Measurements from ENCODE around the gene ZGPAT. TPM values are rescaled to one million over a fixed set of nuclear protein-coding genes. Genes with fewer than 3 reads are reported as not detected.

ZGPAT gene
- polyA plus RNA-seq, 1 donor from 2014 or later = 60.8 TPM

DNA sequence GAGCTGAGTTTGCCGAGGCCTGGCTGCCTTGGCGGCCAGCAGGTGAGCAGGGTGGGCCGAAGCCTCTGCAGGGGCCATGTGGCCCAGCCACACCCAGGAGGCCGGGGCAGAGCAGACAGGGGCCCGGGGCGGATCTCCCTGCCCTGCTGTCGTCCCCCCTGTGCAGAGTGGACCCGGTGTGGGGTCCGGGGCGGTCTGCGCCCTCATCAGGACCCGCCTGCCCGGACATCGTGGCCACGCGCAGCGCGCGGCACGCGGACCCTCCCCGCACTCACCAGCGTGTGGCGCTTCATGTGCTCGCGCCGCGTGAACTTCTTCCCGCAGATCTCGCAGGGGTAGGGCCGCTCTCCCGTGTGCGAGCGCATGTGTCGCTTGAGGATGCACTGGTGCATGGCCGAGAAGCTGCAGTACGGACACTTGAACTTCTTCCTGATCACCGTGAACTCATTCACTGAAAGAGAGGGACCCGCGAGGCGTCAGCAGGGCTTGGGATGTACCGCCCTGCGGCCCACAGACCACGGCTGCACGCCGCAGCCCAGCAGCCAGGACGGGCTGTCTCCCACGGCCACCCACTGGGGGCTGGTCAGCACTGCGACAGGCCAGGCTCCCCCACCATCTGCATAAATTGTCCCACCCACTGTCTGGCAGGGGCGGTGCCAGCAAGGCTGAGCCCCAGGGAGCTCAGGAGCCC lies 44.7 kb downstream of the ZGPAT start:
- Histone ChIP-seq H3K4me2 (ENCODE audit: low read length) (no peak overlapping the region), H3K27ac (ENCODE audit: low read length) (no peak overlapping the region), H3K9ac (ENCODE audit: low read length) (no peak overlapping the region), H3K36me3 (ENCODE audit: insufficient read depth, low read length) (no peaks in the 10 kb centered on the region), H3K27me3 (ENCODE audit: insufficient read depth, low read depth, low read length) (no peaks in the 10 kb centered on the region), H2AFZ (ENCODE audit: low read depth, low read length) (no peak overlapping the region), H3K9me3 (ENCODE audit: low read length) (no peaks in the 10 kb centered on the region), H3F3A (ENCODE audit: insufficient read depth, low read length, poor library complexity, severe bottlenecking) (no peaks in the 10 kb centered on the region), H3K79me2 (replicated peaks; ENCODE audit: insufficient read depth, low read length) (no peaks in the 10 kb centered on the region), H4K20me1 (ENCODE audit: insufficient read depth) (no peaks in the 10 kb centered on the region), H3K9me2 (ENCODE audit: insufficient read depth, low read length) (no peaks in the 10 kb centered on the region), H3K4me3 (ENCODE audit: low read length) (no peak overlapping the region)
- TF ChIP-seq TAF1 (IDR thresholded peaks at IDR 0.05; ENCODE audit: low read depth) (no peak), RAD21 (conservative IDR thresholded peaks at IDR 0.05) (no peak), EP300 (conservative IDR thresholded peaks at IDR 0.05; ENCODE audit: poor library complexity, severe bottlenecking) (no peak), MXI1 (conservative IDR thresholded peaks at IDR 0.05; ENCODE audit: poor library complexity, severe bottlenecking) (no peak), EZH2 (IDR thresholded peaks at IDR 0.05; ENCODE audit: borderline replicate concordance, insufficient read depth, low read length, poor library complexity, severe bottlenecking) (no peak), POLR2AphosphoS5 (IDR thresholded peaks at IDR 0.05) (no peak), SMC3 (conservative IDR thresholded peaks at IDR 0.05; ENCODE audit: poor library complexity) (no peak)
- TF ChIP-seq, protein P1, sequence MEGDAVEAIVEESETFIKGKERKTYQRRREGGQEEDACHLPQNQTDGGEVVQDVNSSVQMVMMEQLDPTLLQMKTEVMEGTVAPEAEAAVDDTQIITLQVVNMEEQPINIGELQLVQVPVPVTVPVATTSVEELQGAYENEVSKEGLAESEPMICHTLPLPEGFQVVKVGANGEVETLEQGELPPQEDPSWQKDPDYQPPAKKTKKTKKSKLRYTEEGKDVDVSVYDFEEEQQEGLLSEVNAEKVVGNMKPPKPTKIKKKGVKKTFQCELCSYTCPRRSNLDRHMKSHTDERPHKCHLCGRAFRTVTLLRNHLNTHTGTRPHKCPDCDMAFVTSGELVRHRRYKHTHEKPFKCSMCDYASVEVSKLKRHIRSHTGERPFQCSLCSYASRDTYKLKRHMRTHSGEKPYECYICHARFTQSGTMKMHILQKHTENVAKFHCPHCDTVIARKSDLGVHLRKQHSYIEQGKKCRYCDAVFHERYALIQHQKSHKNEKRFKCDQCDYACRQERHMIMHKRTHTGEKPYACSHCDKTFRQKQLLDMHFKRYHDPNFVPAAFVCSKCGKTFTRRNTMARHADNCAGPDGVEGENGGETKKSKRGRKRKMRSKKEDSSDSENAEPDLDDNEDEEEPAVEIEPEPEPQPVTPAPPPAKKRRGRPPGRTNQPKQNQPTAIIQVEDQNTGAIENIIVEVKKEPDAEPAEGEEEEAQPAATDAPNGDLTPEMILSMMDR (IDR thresholded peaks at IDR 0.05; ENCODE audit: poor library complexity, severe bottlenecking) = no peak
- TF ChIP-seq, protein P2, sequence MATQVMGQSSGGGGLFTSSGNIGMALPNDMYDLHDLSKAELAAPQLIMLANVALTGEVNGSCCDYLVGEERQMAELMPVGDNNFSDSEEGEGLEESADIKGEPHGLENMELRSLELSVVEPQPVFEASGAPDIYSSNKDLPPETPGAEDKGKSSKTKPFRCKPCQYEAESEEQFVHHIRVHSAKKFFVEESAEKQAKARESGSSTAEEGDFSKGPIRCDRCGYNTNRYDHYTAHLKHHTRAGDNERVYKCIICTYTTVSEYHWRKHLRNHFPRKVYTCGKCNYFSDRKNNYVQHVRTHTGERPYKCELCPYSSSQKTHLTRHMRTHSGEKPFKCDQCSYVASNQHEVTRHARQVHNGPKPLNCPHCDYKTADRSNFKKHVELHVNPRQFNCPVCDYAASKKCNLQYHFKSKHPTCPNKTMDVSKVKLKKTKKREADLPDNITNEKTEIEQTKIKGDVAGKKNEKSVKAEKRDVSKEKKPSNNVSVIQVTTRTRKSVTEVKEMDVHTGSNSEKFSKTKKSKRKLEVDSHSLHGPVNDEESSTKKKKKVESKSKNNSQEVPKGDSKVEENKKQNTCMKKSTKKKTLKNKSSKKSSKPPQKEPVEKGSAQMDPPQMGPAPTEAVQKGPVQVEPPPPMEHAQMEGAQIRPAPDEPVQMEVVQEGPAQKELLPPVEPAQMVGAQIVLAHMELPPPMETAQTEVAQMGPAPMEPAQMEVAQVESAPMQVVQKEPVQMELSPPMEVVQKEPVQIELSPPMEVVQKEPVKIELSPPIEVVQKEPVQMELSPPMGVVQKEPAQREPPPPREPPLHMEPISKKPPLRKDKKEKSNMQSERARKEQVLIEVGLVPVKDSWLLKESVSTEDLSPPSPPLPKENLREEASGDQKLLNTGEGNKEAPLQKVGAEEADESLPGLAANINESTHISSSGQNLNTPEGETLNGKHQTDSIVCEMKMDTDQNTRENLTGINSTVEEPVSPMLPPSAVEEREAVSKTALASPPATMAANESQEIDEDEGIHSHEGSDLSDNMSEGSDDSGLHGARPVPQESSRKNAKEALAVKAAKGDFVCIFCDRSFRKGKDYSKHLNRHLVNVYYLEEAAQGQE (IDR thresholded peaks at IDR 0.05; ENCODE audit: borderline replicate concordance) = no peak

DNA sequence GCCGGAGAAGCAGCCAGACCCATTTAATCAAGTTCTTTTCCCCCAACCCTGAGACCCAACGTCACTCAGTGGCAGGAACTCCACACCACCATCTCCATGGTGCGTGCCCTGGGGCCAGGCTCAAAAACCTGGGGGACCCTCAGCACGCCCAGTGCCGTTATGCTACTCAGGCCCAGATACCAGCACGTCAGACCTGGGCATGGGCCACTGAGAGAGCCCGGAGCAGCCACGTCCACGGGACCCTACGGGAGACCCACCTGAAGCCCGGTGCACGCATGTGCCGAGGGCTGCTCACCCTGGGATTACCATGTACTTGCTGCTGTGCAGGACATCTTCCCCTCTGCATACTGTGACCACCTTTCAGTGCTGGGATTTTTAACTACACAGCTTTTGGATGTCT lies 45.5 kb downstream of the ZGPAT start:
- no peak overlapping the region for H2AFZ ChIP-seq (ENCODE audit: low read depth, low read length)
- H3K4me2 ChIP-seq (ENCODE audit: low read length) = no peak overlapping the region
- no peaks in the 10 kb centered on the region for H3K9me3 ChIP-seq (ENCODE audit: low read length)
- H3K9ac ChIP-seq (ENCODE audit: low read length) = no peak overlapping the region
- no peaks in the 10 kb centered on the region for H3K9me2 ChIP-seq (ENCODE audit: insufficient read depth, low read length)
- H3K27ac ChIP-seq (ENCODE audit: low read length) = no peak overlapping the region
- TF ChIP-seq MXI1 (conservative IDR thresholded peaks at IDR 0.05; ENCODE audit: poor library complexity, severe bottlenecking) (no peak), EP300 (conservative IDR thresholded peaks at IDR 0.05; ENCODE audit: poor library complexity, severe bottlenecking) (no peak), TAF1 (IDR thresholded peaks at IDR 0.05; ENCODE audit: low read depth) (no peak), EZH2 (IDR thresholded peaks at IDR 0.05; ENCODE audit: borderline replicate concordance, insufficient read depth, low read length, poor library complexity, severe bottlenecking) (no peak), RAD21 (conservative IDR thresholded peaks at IDR 0.05) (no peak), SMC3 (conservative IDR thresholded peaks at IDR 0.05; ENCODE audit: poor library complexity) (no peak), POLR2AphosphoS5 (IDR thresholded peaks at IDR 0.05) (no peak)
- TF ChIP-seq, protein P1 (IDR thresholded peaks at IDR 0.05; ENCODE audit: poor library complexity, severe bottlenecking) = no peak
- TF ChIP-seq, protein P2 (IDR thresholded peaks at IDR 0.05; ENCODE audit: borderline replicate concordance) = no peak
- no peaks in the 10 kb centered on the region for H3K36me3 ChIP-seq (ENCODE audit: insufficient read depth, low read length)
- H3K4me3 ChIP-seq (ENCODE audit: low read length) = no peak overlapping the region
- H3K27me3 ChIP-seq (ENCODE audit: insufficient read depth, low read depth, low read length) = no peaks in the 10 kb centered on the region
- H4K20me1 ChIP-seq (ENCODE audit: insufficient read depth) = no peaks in the 10 kb centered on the region
- no peaks in the 10 kb centered on the region for H3K79me2 ChIP-seq (replicated peaks; ENCODE audit: insufficient read depth, low read length)
- H3F3A ChIP-seq (ENCODE audit: insufficient read depth, low read length, poor library complexity, severe bottlenecking) = no peaks in the 10 kb centered on the region
